ENCODE results near the gene ACBD4.
A peak's percentile ranks its signal among the peaks of the same experiment; 100 is the strongest.

The ACBD4 gene

GRCh38 chr17:45135192-45135977 is at the start of gene ACBD4:
Gene ACBD4, plus strand, starts transcription at chr17:45135687. Its CDS starts 458 bp downstream, at chr17:45136145.
- peak; percentile 98 for DNase-seq

- DNase-seq, result no peak
These were observed 49.1 kb upstream of the ACBD4 start for GRCh38 chr17:45086391-45086790.

GRCh38 chr17:45086865-45087503 is 48.5 kb upstream of the ACBD4 start:
- DNase-seq, result no peak

- no peak for DNase-seq
These were observed 47.9 kb upstream of the ACBD4 start for GRCh38 chr17:45087504-45087975.

- no peak for DNase-seq
These were observed 47.5 kb upstream of the ACBD4 start for GRCh38 chr17:45087978-45088377.

GRCh38 chr17:45088741-45089140 is 46.7 kb upstream of the ACBD4 start:
- DNase-seq, result no peak

GRCh38 chr17:45090711-45091110 is 44.8 kb upstream of the ACBD4 start:
- DNase-seq, result no peak

- DNase-seq, result no peak
These were observed 43.6 kb upstream of the ACBD4 start for GRCh38 chr17:45091778-45092425.

GRCh38 chr17:45092911-45093430 is 42.5 kb upstream of the ACBD4 start:
- DNase-seq, result no peak

GRCh38 chr17:45093444-45094110 is 41.9 kb upstream of the ACBD4 start:
- no peak for DNase-seq

- DNase-seq, result no peak
These were observed 39.3 kb upstream of the ACBD4 start for GRCh38 chr17:45096141-45096540.

GRCh38 chr17:45096926-45097325 is 38.6 kb upstream of the ACBD4 start:
- no peak for DNase-seq

- no peak for DNase-seq
These were observed 37.2 kb upstream of the ACBD4 start for GRCh38 chr17:45098081-45098868.

- peak; percentile 53 for DNase-seq
These were observed 36.4 kb upstream of the ACBD4 start for GRCh38 chr17:45098869-45099616.

GRCh38 chr17:45101546-45101882 is 34.0 kb upstream of the ACBD4 start:
- no peak for DNase-seq

GRCh38 chr17:45101883-45102811 is 33.3 kb upstream of the ACBD4 start:
- DNase-seq, result no peak

GRCh38 chr17:45102856-45103255 is 32.6 kb upstream of the ACBD4 start:
- no peak for DNase-seq

- DNase-seq, result no peak
These were observed 32.2 kb upstream of the ACBD4 start for GRCh38 chr17:45103269-45103795.

- no peak for DNase-seq
These were observed 31.5 kb upstream of the ACBD4 start for GRCh38 chr17:45104029-45104428.

- DNase-seq, result no peak
These were observed 31.0 kb upstream of the ACBD4 start for GRCh38 chr17:45104497-45104896.
